HTERT RPE-1 (cell line): ENCODE measurements around the gene IFNAR1.
"Not testable (repeated sequence)": the region's sequence is repeated elsewhere in the genome, so short reads cannot be mapped to it uniquely, and the experiment has no call there.

ENCODE experiments used
- in situ Hi-C: fragments of 300-500 bp; cut with MboI; formaldehyde crosslinking; loops from 4 replicates; pipeline ENCODE4 v1.14.3; 2020; ENCODE audit warnings: low sequenced_read_pairs

IFNAR1 gene

GRCh38 chr21:33374450-33375096 is 49.8 kb downstream of the IFNAR1 start:
- in situ Hi-C loops: no loop called here

GRCh38 chr21:33375101-33375644 is 50.4 kb downstream of the IFNAR1 start:
- in situ Hi-C loops: no loop called here

- in situ Hi-C loops: no loop called here
Measured at GRCh38 chr21:33377221-33377920, 52.6 kb downstream of the IFNAR1 start.

GRCh38 chr21:33378081-33378480 is 53.3 kb downstream of the IFNAR1 start:
- in situ Hi-C loops: no loop called here

- in situ Hi-C loops: not testable (repeated sequence)
Measured at GRCh38 chr21:33379934-33380333, 55.2 kb downstream of the IFNAR1 start.

- in situ Hi-C loops: no loop called here
Measured at GRCh38 chr21:33380483-33380998, 55.8 kb downstream of the IFNAR1 start.

- in situ Hi-C loops: not testable (repeated sequence)
Measured at GRCh38 chr21:33381381-33381780, 56.6 kb downstream of the IFNAR1 start.

GRCh38 chr21:33383056-33383888 is 58.5 kb downstream of the IFNAR1 start:
- in situ Hi-C loops: no loop called here

GRCh38 chr21:33384841-33385331 is 60.1 kb downstream of the IFNAR1 start:
- in situ Hi-C loops: no loop called here

GRCh38 chr21:33386222-33386784 is 61.5 kb downstream of the IFNAR1 start:
- in situ Hi-C loops: no loop called here

- in situ Hi-C loops: no loop called here
Measured at GRCh38 chr21:33387294-33387693, 62.5 kb downstream of the IFNAR1 start.

GRCh38 chr21:33388188-33388587 is 63.4 kb downstream of the IFNAR1 start:
- in situ Hi-C loops: no loop called here

- in situ Hi-C loops: no loop called here
Measured at GRCh38 chr21:33390479-33390878, 65.7 kb downstream of the IFNAR1 start.

- in situ Hi-C loops: no loop called here
Measured at GRCh38 chr21:33391656-33392055, 66.9 kb downstream of the IFNAR1 start.

GRCh38 chr21:33392284-33392985 is 67.7 kb downstream of the IFNAR1 start:
- in situ Hi-C loops: no loop called here

- in situ Hi-C loops: no loop called here
Measured at GRCh38 chr21:33393348-33393747, 68.6 kb downstream of the IFNAR1 start.

GRCh38 chr21:33394260-33394659 is 69.5 kb downstream of the IFNAR1 start:
- in situ Hi-C loops: no loop called here

- in situ Hi-C loops: no loop called here
Measured at GRCh38 chr21:33395891-33396331, 71.1 kb downstream of the IFNAR1 start.

GRCh38 chr21:33396436-33396835 is 71.7 kb downstream of the IFNAR1 start:
- in situ Hi-C loops: no loop called here

GRCh38 chr21:33396951-33397350 is 72.2 kb downstream of the IFNAR1 start:
- in situ Hi-C loops: no loop called here
